ENCODE measurements around the gene ATP8B3.

ATP8B3 gene

GRCh38 chr19:1775951-1776605 is 36.0 kb downstream of the ATP8B3 start:
- DNase-seq (ENCODE audit: low spot score) = no peak
- TF ChIP-seq CTCF (IDR thresholded peaks at IDR 0.05; ENCODE audit: extremely low read depth, missing control alignments) = no peak

- peak; percentile 37 for TF ChIP-seq CTCF (IDR thresholded peaks at IDR 0.05; ENCODE audit: extremely low read depth, missing control alignments)
Measured at GRCh38 chr19:1774989-1775772, 36.9 kb downstream of the ATP8B3 start.

GRCh38 chr19:1773184-1773583 is 38.9 kb downstream of the ATP8B3 start:
- TF ChIP-seq CTCF (IDR thresholded peaks at IDR 0.05; ENCODE audit: extremely low read depth, missing control alignments) = no peak
- no peak for DNase-seq (ENCODE audit: low spot score)

More at GRCh38 chr19:1774989-1775772, 36.9 kb downstream of the ATP8B3 start:
- peak; percentile 57 for DNase-seq (ENCODE audit: low spot score)

- TF ChIP-seq CTCF (IDR thresholded peaks at IDR 0.05; ENCODE audit: extremely low read depth, missing control alignments) = no peak
Measured at GRCh38 chr19:1770866-1771576, 41.1 kb downstream of the ATP8B3 start.

GRCh38 chr19:1769645-1769985 is 42.5 kb downstream of the ATP8B3 start:
- no peak for DNase-seq (ENCODE audit: low spot score)
- TF ChIP-seq CTCF (IDR thresholded peaks at IDR 0.05; ENCODE audit: extremely low read depth, missing control alignments) = no peak

More at GRCh38 chr19:1770866-1771576, 41.1 kb downstream of the ATP8B3 start:
- DNase-seq (ENCODE audit: low spot score) = no peak

- no peak for DNase-seq (ENCODE audit: low spot score)
- TF ChIP-seq CTCF (IDR thresholded peaks at IDR 0.05; ENCODE audit: extremely low read depth, missing control alignments) = no peak
Measured at GRCh38 chr19:1768918-1769644, 43.0 kb downstream of the ATP8B3 start.

Data from GM20000 (cell line).